HEK293 (cell line): Measurements from ENCODE around the gene CYB561D2.

Experiments used
- CTCF ChIA-PET: fragments of 350-600 bp; formaldehyde crosslinking; extraction: SDS; loops from one replicate; lab custom pipeline; 2021; ENCODE audit warnings: antibody characterized with exemption; lab: Yijun Ruan, JAX
- POLR2A ChIA-PET: fragments of 300-600 bp; formaldehyde crosslinking; extraction: SDS; loops from one replicate; lab custom pipeline; 2020; ENCODE audit warnings: antibody characterized with exemption, inconsistent platforms; lab: Yijun Ruan, JAX
- H3K27ac ChIP-seq: fragments of 200-500 bp; sonication (Bioruptor generic); 2 replicates; pipeline ENCODE4 v1.5.1; 2014; ENCODE audit warnings: low read depth, low read length, control low read depth, inconsistent platforms; ENCODE audit errors: extremely low read depth
- H3K36me3 ChIP-seq, 2 experiments: fragments of 200-500 bp in 1 of 2; sonication (Bioruptor generic) in 1 of 2; 1 replicate in 1 of 2; 2 replicates in 1 of 2; pipeline ENCODE4 v1.5.1; 2014 to 2017; ENCODE audit warnings: inconsistent platforms in 2 of 2, low read length in 2 of 2; ENCODE audit not compliant: control insufficient read depth in 2 of 2, insufficient read depth in 1 of 2
- H3K4me1 ChIP-seq: fragments of 200-500 bp; sonication (Bioruptor generic); 2 replicates; pipeline ENCODE4 v1.5.1; 2014; ENCODE audit warnings: mild to moderate bottlenecking, low read length, inconsistent platforms; ENCODE audit not compliant: control insufficient read depth, insufficient read depth
- H3K4me3 ChIP-seq: 2 replicates; pipeline ENCODE4 v1.5.1; 2011; ENCODE audit warnings: low read depth, mild to moderate bottlenecking, control low read depth, low read length, moderate library complexity
- H3K9me3 ChIP-seq: fragments of 200-500 bp; sonication (Bioruptor generic); 2 replicates; pipeline ENCODE4 v1.5.1; 2014; ENCODE audit warnings: low read depth, low read length, inconsistent platforms; ENCODE audit not compliant: control insufficient read depth, insufficient read depth
- GLIS1 ChIP-seq: fragments of 450-650 bp; formaldehyde crosslinking; IDR thresholded peaks from 2 replicates; pipeline ENCODE4 v1.5.1; 2016; ENCODE audit warnings: missing biosample characterization, missing genetic modification characterization
- OVOL3 ChIP-seq: fragments of 450-650 bp; formaldehyde crosslinking; IDR thresholded peaks from 2 replicates; pipeline ENCODE4 v1.5.1; 2016; ENCODE audit warnings: missing biosample characterization, missing genetic modification characterization
- RBAK ChIP-seq: fragments of 450-650 bp; formaldehyde crosslinking; IDR thresholded peaks from 2 replicates; pipeline ENCODE4 v1.5.1; 2016; ENCODE audit warnings: missing biosample characterization, missing genetic modification characterization
- SCRT2 ChIP-seq: fragments of 450-650 bp; formaldehyde crosslinking; IDR thresholded peaks from 2 replicates; pipeline ENCODE4 v1.5.1; 2016; ENCODE audit warnings: missing biosample characterization, missing genetic modification characterization
- TSHZ1 ChIP-seq: fragments of 450-650 bp; formaldehyde crosslinking; IDR thresholded peaks from 2 replicates; pipeline ENCODE4 v1.5.1; 2016; ENCODE audit warnings: missing biosample characterization, missing genetic modification characterization, borderline replicate concordance
- ZBTB20 ChIP-seq: fragments of 450-650 bp; formaldehyde crosslinking; IDR thresholded peaks from 2 replicates; pipeline ENCODE4 v1.5.1; 2016; ENCODE audit warnings: missing biosample characterization, missing genetic modification characterization
- ZIC2 ChIP-seq: fragments of 450-650 bp; formaldehyde crosslinking; IDR thresholded peaks from 2 replicates; pipeline ENCODE4 v1.5.1; 2016; ENCODE audit warnings: missing biosample characterization, missing genetic modification characterization
- ZNF114 ChIP-seq: fragments of 450-650 bp; formaldehyde crosslinking; IDR thresholded peaks from 2 replicates; pipeline ENCODE4 v1.5.0; 2017; ENCODE audit warnings: missing biosample characterization, missing genetic modification characterization
- ZNF121 ChIP-seq: fragments of 450-650 bp; formaldehyde crosslinking; IDR thresholded peaks from 2 replicates; pipeline ENCODE4 v1.5.1; 2016; ENCODE audit warnings: missing biosample characterization, missing genetic modification characterization
- ZNF138 ChIP-seq: fragments of 450-650 bp; formaldehyde crosslinking; IDR thresholded peaks from 2 replicates; pipeline ENCODE4 v1.5.1; 2016; ENCODE audit warnings: missing biosample characterization, missing genetic modification characterization, borderline replicate concordance
- ZNF274 ChIP-seq, 2 experiments: fragments of 200-500 bp in 1 of 2; fragments of 450-650 bp in 1 of 2; sonication (Bioruptor generic) in 1 of 2; formaldehyde crosslinking in 1 of 2; IDR thresholded peaks; 2 replicates each; pipeline versions ENCODE4 v1.5.1 to v1.6.1; 2014 to 2016; ENCODE audit warnings: borderline replicate concordance in 1 of 2, inconsistent platforms in 1 of 2, low read length in 1 of 2, missing biosample characterization in 1 of 2, missing genetic modification characterization in 1 of 2
- ZNF335 ChIP-seq: fragments of 450-650 bp; formaldehyde crosslinking; conservative IDR thresholded peaks from 2 replicates; pipeline ENCODE4 v1.5.1; 2016; ENCODE audit warnings: missing biosample characterization, missing genetic modification characterization
- ZNF510 ChIP-seq: fragments of 450-650 bp; formaldehyde crosslinking; IDR thresholded peaks from 2 replicates; pipeline ENCODE4 v1.5.1; 2018; ENCODE audit warnings: mild to moderate bottlenecking, missing genetic modification characterization, missing biosample characterization; ENCODE audit not compliant: insufficient replicate concordance
- ZNF518A ChIP-seq: fragments of 450-650 bp; formaldehyde crosslinking; conservative IDR thresholded peaks from 2 replicates; pipeline ENCODE4 v1.5.1; 2016; ENCODE audit warnings: low read depth, missing biosample characterization, missing genetic modification characterization
- ZNF544 ChIP-seq: fragments of 450-650 bp; formaldehyde crosslinking; IDR thresholded peaks from 2 replicates; pipeline ENCODE4 v1.5.0; 2017; ENCODE audit warnings: missing biosample characterization, missing genetic modification characterization
- ZNF585B ChIP-seq: fragments of 450-650 bp; formaldehyde crosslinking; IDR thresholded peaks from 2 replicates; pipeline ENCODE4 v1.5.1; 2016; ENCODE audit warnings: missing biosample characterization, missing genetic modification characterization
- ZNF596 ChIP-seq: fragments of 450-650 bp; IDR thresholded peaks from 2 replicates; pipeline ENCODE4 v1.5.0; 2018; ENCODE audit warnings: missing biosample characterization, mild to moderate bottlenecking, missing genetic modification characterization, moderate library complexity
- ZNF654 ChIP-seq: fragments of 450-650 bp; formaldehyde crosslinking; IDR thresholded peaks from 2 replicates; pipeline ENCODE4 v1.5.1; 2016; ENCODE audit warnings: low read depth, missing biosample characterization, missing genetic modification characterization
- ZNF677 ChIP-seq: fragments of 450-650 bp; IDR thresholded peaks from 2 replicates; pipeline ENCODE4 v1.5.0; 2018; ENCODE audit warnings: missing biosample characterization, mild to moderate bottlenecking, missing genetic modification characterization, moderate library complexity
- ZNF707 ChIP-seq: fragments of 450-650 bp; formaldehyde crosslinking; IDR thresholded peaks from 2 replicates; pipeline ENCODE4 v1.5.1; 2016; ENCODE audit warnings: missing biosample characterization, missing genetic modification characterization
- TF ChIP-seq, protein P1 (sequence below): fragments of 450-650 bp; formaldehyde crosslinking; IDR thresholded peaks from 2 replicates; pipeline ENCODE4 v1.5.1; 2016; ENCODE audit warnings: missing biosample characterization, missing genetic modification characterization, low read depth
- TF ChIP-seq, protein P2 (sequence below): fragments of 450-650 bp; formaldehyde crosslinking; IDR thresholded peaks from 2 replicates; pipeline ENCODE4 v1.5.1; 2017; ENCODE audit warnings: missing biosample characterization, missing genetic modification characterization

The CYB561D2 gene

DNA sequence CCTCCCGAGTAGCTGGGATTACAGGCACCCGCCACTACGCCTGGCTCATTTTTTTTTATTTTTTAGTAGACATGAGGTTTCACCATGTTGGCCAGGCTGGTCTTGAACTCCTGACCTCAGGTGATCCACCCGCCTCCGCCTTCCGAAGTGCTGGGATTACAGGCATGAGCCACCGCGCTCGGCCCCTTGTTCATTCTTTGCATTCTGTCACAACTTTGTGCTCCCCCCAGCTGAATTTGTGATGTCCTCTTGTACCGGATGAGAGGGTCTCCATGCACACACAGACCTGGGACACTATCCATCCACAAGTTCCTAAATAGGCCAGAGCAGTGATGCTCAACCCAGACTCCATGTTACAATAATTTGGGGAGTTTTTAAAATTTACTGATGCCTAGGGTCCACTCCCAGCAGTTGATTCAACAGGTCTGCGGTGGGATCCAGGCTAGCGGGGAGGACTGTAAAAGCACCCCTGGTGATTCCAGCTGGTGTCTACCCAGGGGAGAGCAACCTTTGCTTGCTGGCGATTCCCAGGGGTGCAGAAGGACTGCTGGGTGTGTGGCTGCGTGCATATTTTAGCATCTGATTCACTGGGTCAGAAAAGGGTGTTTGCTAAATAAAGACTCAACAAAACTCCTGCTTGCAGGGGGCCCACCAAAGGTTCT is 11.0 kb upstream of the CYB561D2 start:
- ChIA-PET POLR2A (interaction anchor here (1.3 kb wide), 1 partner anchor 12 kb away, joined by 3 read pairs; the partner anchor contains the start of gene TUSC2), CTCF (no interaction called here)
- Histone ChIP-seq H3K4me1 (no peaks in the 10 kb centered on the region; the same call in 1 of the 2 replicates), H3K36me3 (peaks cover 0 to 21% of the 10 kb centered on the region in 2 experiments; a peak in 2 of 3 replicates), H3K4me3 (no peak overlapping the region), H3K27ac (no peak overlapping the region), H3K9me3 (no peaks in the 10 kb centered on the region)
- TF ChIP-seq ZIC2, result peak; percentile 59
- TF ChIP-seq RBAK (tag by site-specific recombination), result no peak
- TF ChIP-seq GLIS1 (tag by site-specific recombination), result peak; percentile 43
- peak; percentile 61; the same call in 1 of the 2 replicates for TF ChIP-seq SCRT2 (tag by site-specific recombination)
- TF ChIP-seq ZNF138 (tag by site-specific recombination), result no peak

DNA sequence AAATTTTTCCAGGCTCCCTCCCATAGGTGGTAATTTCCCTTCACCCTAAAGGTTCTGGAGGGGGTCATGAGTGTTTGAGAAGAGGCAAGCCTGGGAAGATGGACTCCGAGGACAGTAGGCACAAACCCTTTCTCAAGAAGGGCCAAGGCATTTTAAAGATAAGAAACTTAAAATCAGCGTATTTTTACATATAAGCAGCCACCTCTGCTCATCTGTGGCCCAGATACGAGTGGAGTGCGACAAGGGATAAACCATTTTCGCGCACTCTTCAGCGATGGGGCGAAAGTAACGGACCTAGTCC is 10.6 kb upstream of the CYB561D2 start:
- no peaks in the 10 kb centered on the region; the same call in 1 of the 2 replicates for H3K4me1 ChIP-seq
- ChIA-PET CTCF (no interaction called here), POLR2A (interaction anchor here (1.3 kb wide), 1 partner anchor 12 kb away, joined by 3 read pairs; the partner anchor contains the start of gene TUSC2)
- no peaks in the 10 kb centered on the region for H3K9me3 ChIP-seq
- TF ChIP-seq ZNF510 (tag by site-specific recombination) (no peak), ZNF114 (no peak), ZNF596 (no peak), ZNF544 (no peak), ZBTB20 (tag by site-specific recombination) (no peak), OVOL3 (no peak), ZNF585B (no peak), ZNF518A (tag by site-specific recombination) (no peak), ZNF274 (IDR thresholded peaks at IDR 0.05; ENCODE audit: low read length) (no peak), ZNF274 (tag by site-specific recombination; IDR thresholded peaks at IDR 0.05; ENCODE audit: borderline replicate concordance) (no peak), TSHZ1 (tag by site-specific recombination) (no peak), ZNF121 (tag by site-specific recombination) (no peak), ZNF654 (tag by site-specific recombination) (no peak), ZNF335 (tag by site-specific recombination) (no peak), ZNF677 (no peak), ZNF707 (tag by site-specific recombination) (no peak)
- TF ChIP-seq, protein P1, sequence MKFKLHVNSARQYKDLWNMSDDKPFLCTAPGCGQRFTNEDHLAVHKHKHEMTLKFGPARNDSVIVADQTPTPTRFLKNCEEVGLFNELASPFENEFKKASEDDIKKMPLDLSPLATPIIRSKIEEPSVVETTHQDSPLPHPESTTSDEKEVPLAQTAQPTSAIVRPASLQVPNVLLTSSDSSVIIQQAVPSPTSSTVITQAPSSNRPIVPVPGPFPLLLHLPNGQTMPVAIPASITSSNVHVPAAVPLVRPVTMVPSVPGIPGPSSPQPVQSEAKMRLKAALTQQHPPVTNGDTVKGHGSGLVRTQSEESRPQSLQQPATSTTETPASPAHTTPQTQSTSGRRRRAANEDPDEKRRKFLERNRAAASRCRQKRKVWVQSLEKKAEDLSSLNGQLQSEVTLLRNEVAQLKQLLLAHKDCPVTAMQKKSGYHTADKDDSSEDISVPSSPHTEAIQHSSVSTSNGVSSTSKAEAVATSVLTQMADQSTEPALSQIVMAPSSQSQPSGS (tag by site-specific recombination), result no peak
- TF ChIP-seq, protein P2, sequence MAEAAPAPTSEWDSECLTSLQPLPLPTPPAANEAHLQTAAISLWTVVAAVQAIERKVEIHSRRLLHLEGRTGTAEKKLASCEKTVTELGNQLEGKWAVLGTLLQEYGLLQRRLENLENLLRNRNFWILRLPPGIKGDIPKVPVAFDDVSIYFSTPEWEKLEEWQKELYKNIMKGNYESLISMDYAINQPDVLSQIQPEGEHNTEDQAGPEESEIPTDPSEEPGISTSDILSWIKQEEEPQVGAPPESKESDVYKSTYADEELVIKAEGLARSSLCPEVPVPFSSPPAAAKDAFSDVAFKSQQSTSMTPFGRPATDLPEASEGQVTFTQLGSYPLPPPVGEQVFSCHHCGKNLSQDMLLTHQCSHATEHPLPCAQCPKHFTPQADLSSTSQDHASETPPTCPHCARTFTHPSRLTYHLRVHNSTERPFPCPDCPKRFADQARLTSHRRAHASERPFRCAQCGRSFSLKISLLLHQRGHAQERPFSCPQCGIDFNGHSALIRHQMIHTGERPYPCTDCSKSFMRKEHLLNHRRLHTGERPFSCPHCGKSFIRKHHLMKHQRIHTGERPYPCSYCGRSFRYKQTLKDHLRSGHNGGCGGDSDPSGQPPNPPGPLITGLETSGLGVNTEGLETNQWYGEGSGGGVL (tag by site-specific recombination), result no peak
- peaks cover 0 to 25% of the 10 kb centered on the region in 2 experiments; a peak in 2 of 3 replicates for H3K36me3 ChIP-seq
- H3K4me3 ChIP-seq, result no peak overlapping the region
- H3K27ac ChIP-seq, result no peak overlapping the region
